Measurements from ENCODE around the gene CNKSR2. TPM values are rescaled to one million over a fixed set of nuclear protein-coding genes. Genes with fewer than 3 reads are reported as not detected.
"Not testable (repeated sequence)": the region's sequence is repeated elsewhere in the genome, so short reads cannot be mapped to it uniquely, and the experiment has no call there.

Gene CNKSR2
- total RNA-seq, 1 donor from 2014 or later: not detected

- DNase-seq (ENCODE audit: low read depth in 2 of 2): no peak
Measured at GRCh38 chrX:21438792-21439191, 64.6 kb downstream of the CNKSR2 start.

- DNase-seq (ENCODE audit: low read depth in 2 of 2): no peak
Measured at GRCh38 chrX:21440911-21441310, 66.7 kb downstream of the CNKSR2 start.

GRCh38 chrX:21457718-21458117 lies 83.5 kb downstream of the CNKSR2 start:
- DNase-seq (ENCODE audit: low read depth in 2 of 2): no peak

GRCh38 chrX:21469071-21469470 lies 94.9 kb downstream of the CNKSR2 start:
- DNase-seq (ENCODE audit: low read depth in 2 of 2): no peak

GRCh38 chrX:21476909-21477308 lies 102.7 kb downstream of the CNKSR2 start:
- DNase-seq (ENCODE audit: low read depth in 2 of 2): no peak

- DNase-seq (ENCODE audit: low read depth in 2 of 2): peak; percentile 40 to 53
Measured at GRCh38 chrX:21479695-21480270, 105.6 kb downstream of the CNKSR2 start.

GRCh38 chrX:21481761-21482160 lies 107.5 kb downstream of the CNKSR2 start:
- DNase-seq (ENCODE audit: low read depth in 2 of 2): no peak

- not testable (repeated sequence) for DNase-seq (ENCODE audit: low read depth in 2 of 2)
Measured at GRCh38 chrX:21484051-21484450, 109.8 kb downstream of the CNKSR2 start.

- peak; percentile 37 to 77 for DNase-seq (ENCODE audit: low read depth in 2 of 2)
Measured at GRCh38 chrX:21487832-21488231, 113.6 kb downstream of the CNKSR2 start.

GRCh38 chrX:21490341-21490740 lies 116.1 kb downstream of the CNKSR2 start:
- no peak for DNase-seq (ENCODE audit: low read depth in 2 of 2)

- peak in 1 of 2 donors; percentile 23 for DNase-seq (ENCODE audit: low read depth in 2 of 2)
Measured at GRCh38 chrX:21493226-21493830, 119.1 kb downstream of the CNKSR2 start.

GRCh38 chrX:21503593-21503992 lies 129.4 kb downstream of the CNKSR2 start:
- DNase-seq (ENCODE audit: low read depth in 2 of 2): no peak

- DNase-seq (ENCODE audit: low read depth in 2 of 2): peak in 1 of 2 donors; percentile 68
Measured at GRCh38 chrX:21509912-21510311, 135.7 kb downstream of the CNKSR2 start.

- no peak for DNase-seq (ENCODE audit: low read depth in 2 of 2)
Measured at GRCh38 chrX:21524008-21524407, 149.8 kb downstream of the CNKSR2 start.

- peak; percentile 42 to 48 for DNase-seq (ENCODE audit: low read depth in 2 of 2)
Measured at GRCh38 chrX:21528076-21528475, 153.9 kb downstream of the CNKSR2 start.

GRCh38 chrX:21529771-21530170 lies 155.6 kb downstream of the CNKSR2 start:
- DNase-seq (ENCODE audit: low read depth in 2 of 2): peak; percentile 45 to 80

GRCh38 chrX:21544642-21545041 lies 170.4 kb downstream of the CNKSR2 start:
- DNase-seq (ENCODE audit: low read depth in 2 of 2): not testable (repeated sequence)

- DNase-seq (ENCODE audit: low read depth in 2 of 2): no peak
Measured at GRCh38 chrX:21559417-21559816, 185.2 kb downstream of the CNKSR2 start.

- DNase-seq (ENCODE audit: low read depth in 2 of 2): no peak
Measured at GRCh38 chrX:21565025-21565424, 190.8 kb downstream of the CNKSR2 start.

- no peak for DNase-seq (ENCODE audit: low read depth in 2 of 2)
Measured at GRCh38 chrX:21574793-21575192, 200.6 kb downstream of the CNKSR2 start.

- no peak for DNase-seq (ENCODE audit: low read depth in 2 of 2)
Measured at GRCh38 chrX:21581479-21581878, 207.3 kb downstream of the CNKSR2 start.

GRCh38 chrX:21586001-21586400 lies 211.8 kb downstream of the CNKSR2 start:
- no peak for DNase-seq (ENCODE audit: low read depth in 2 of 2)

GRCh38 chrX:21590012-21590776 lies 216.0 kb downstream of the CNKSR2 start:
- no peak for DNase-seq (ENCODE audit: low read depth in 2 of 2)

Measured in dermis microvascular lymphatic vessel endothelial cell (primary cell).